ENCODE measurements around the gene ZNF362.

DNA sequence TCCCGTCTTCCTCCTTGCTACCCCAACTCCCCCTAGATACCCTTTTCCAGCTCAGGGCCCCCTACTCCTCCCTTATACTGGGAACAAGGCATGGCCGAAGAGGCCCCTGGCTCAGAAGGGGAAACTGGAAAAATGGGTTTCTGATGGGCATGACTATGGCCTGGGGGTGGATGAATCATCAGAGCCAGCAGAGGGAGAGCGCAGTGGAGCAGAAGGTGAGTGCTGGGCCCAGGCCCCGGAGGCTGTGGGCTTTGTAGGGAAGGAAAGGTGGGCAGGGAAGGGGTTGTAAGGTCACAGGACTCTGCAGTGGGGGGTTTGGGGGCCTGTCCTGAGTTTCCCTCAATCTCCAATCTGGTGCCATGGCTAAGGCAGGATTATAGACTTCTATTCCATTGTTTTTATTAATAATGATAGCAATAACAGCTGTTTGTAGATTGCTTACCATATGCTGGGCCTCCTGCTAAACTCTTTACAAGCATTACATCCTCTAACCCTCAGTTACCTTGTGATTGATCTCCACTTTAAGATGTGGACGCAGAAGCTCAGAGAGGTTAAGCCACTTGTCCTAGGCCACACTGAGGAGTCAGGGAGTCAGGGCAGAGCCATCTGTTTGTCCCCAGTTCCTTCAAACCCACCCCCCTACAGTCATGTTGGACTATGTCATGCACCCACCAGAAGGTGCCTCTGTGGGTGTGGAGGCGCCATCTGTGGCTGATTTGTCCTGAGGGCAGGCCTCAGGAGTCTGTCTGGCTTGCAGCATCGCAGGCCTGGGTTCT is 36.2 kb upstream of the ZNF362 start:
- TF ChIP-seq YY1 (IDR thresholded peaks at IDR 0.05; ENCODE audit: insufficient read depth, insufficient read length) (no peak), SUZ12 (IDR thresholded peaks at IDR 0.05; ENCODE audit: extremely low read depth, insufficient read depth, insufficient read length) (no peak), ZNF274 (IDR thresholded peaks at IDR 0.05; ENCODE audit: low read depth, low read length) (no peak)

Data from NT2/D1 (cell line).